K562 treated with DMSO at 1 percent for 12 hours (cell line): ENCODE results near the gene SNRPF. TPM values are rescaled to one million over a fixed set of nuclear protein-coding genes. Genes with fewer than 3 reads are reported as not detected.

Experiments
- total RNA-seq: library from RNA; unstranded; fragments of 300-600 nt; gene quantifications from 2 replicates; pipeline ENCODE4 v1.2.3, GENCODE V29; 2022; ENCODE audit not compliant: insufficient read depth

Gene SNRPF
- total RNA-seq: 19.0 and 19.8 TPM in 2 replicates

DNA sequence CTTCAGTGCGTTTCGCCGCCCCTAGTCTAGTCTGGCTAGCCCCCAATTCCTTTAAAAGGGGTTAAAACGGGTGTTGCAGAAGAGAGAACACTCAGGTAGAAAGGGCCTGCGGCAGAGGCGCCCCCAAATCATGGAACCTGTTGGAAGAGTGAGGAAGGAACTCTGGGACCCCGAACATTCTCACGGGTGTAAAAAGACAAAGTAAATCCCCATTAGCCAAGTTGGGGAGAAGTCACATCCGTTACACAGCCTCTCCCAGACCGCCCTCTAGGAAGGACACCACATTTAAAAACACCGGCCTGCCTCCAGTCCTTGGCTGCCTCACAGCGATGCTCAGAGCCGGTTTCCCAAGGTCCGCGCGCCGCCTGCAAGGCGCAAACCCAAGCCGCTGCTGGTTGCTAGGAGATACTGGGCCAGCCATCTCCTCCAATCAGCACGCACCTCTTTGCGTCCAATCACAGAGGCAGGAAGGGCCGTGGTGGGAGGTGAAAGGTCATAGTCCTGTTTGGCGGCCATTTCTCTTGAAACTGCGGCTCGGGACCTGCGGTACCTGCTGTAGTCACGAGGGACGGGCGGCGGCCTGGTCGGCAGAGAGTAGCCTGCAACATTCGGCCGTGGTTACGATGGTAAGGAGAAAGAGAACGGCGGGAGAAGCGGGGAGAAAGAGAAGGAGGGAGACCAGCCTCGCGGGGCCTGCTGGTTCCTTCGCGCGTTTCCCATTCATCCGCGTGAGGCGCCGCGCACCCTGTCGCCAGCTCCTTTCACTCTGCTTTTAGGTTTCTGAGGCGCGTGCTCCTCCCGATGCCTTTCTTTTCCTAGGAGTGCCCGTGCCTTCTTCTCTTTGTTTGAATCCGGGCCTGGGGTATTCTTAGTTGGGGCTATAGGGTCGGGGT, at the start of gene SNRPF:
Gene SNRPF, plus strand, starts transcription at position 502 of the 893 bp plus-strand sequence. Its CDS starts 122 bp downstream, at position 624.

Other genes with a start within 250 kb of the SNRPF start
- not detected in 2 replicates for gene NTN4, start 68.2 kb upstream of the SNRPF start, total RNA-seq
- gene CCDC38, start 83.7 kb downstream of the SNRPF start, total RNA-seq: not detected in 2 replicates
- not detected in 2 replicates for gene AMDHD1, start 84.4 kb downstream of the SNRPF start, total RNA-seq
- gene HAL, start 137.4 kb downstream of the SNRPF start, total RNA-seq: not detected in 2 replicates
- gene LTA4H, start 176.6 kb downstream of the SNRPF start, total RNA-seq: 41.5 and 68.5 TPM in 2 replicates